Mucosa of descending colon (tissue), 3 donors: Measurements from ENCODE around the gene ATP8A2. TPM values are rescaled to one million over a fixed set of nuclear protein-coding genes. Genes with fewer than 3 reads are reported as not detected.
A peak's percentile ranks its signal among the peaks of the same experiment; 100 is the strongest.

Source experiments
- ATAC-seq: fragments of 200-7000 bp; cut with Tn5 transposase; one replicate; pipeline ENCODE4 v1.9.1; 2020; ENCODE audit warnings: mild to moderate bottlenecking, moderate library complexity
- DNase-seq, 3 donors: peaks; one replicate each; pipeline ENCODE4 v3.0.0-alpha.2; 2020
- H3K36me3 ChIP-seq: fragments of 200-600 bp; one replicate; pipeline ENCODE4 v1.8.0; 2021; ENCODE audit warnings: low read depth, mild to moderate bottlenecking
- H3K4me1 ChIP-seq: fragments of 200-600 bp; one replicate; pipeline ENCODE4 v1.8.0; 2021; ENCODE audit warnings: low read depth, mild to moderate bottlenecking
- H3K4me3 ChIP-seq: fragments of 200-600 bp; one replicate; pipeline ENCODE4 v1.8.0; 2021; ENCODE audit warnings: mild to moderate bottlenecking
- H3K9me3 ChIP-seq: fragments of 200-600 bp; one replicate; pipeline ENCODE4 v1.8.0; 2021; ENCODE audit warnings: mild to moderate bottlenecking
- CTCF ChIP-seq: fragments of 200-600 bp; IDR thresholded peaks from one replicate; pipeline ENCODE4 v1.8.0; 2022; ENCODE audit warnings: antibody characterized with exemption, mild to moderate bottlenecking
- intact Hi-C, 2 donors: fragments of 100-400 bp; cut with DNase I in 1 of 2; cut with micrococcal nuclease in 1 of 2; formaldehyde crosslinking; loops; one replicate each; pipeline versions ENCODE4 v1.11.0 to v1.11.1; 2022; cut with DNase I, micrococcal nuclease
- total RNA-seq, 3 donors: library from RNA; stranded (reverse); fragmentation: NEBNext Ultra II Directional in 2 of 3; extraction: Animal tissue kit (Norgen Biotek cat#: 25700) in 2 of 3; gene quantifications; one replicate each; pipeline versions ENCODE4 v1.2.1 to v1.2.4, GENCODE V29; 2021 to 2023
- donor health status: DM: no; HTN: no; CAD: no; lungs with moderate emphysema.
- donor health status: DM: no; HTN: no; CAD: no.
- donor health status: DM: no; HTN: yes; CAD: no.

The ATP8A2 gene
- total RNA-seq, 3 donors from 2014 or later, result 0.22 to 3.6 (median 0.41) TPM

GRCh38 chr13:25874064-25874737 lies 502.4 kb downstream of the ATP8A2 start:
- intact Hi-C loops, result no loop called here
- no peaks in the 10 kb centered on the region for H3K36me3 ChIP-seq
- no peaks in the 10 kb centered on the region for H3K9me3 ChIP-seq
- H3K4me1 ChIP-seq, result no peaks in the 10 kb centered on the region
- peak; percentile 25 for ATAC-seq
- no peak for TF ChIP-seq CTCF
- DNase-seq, result no peak
- no peak overlapping the region for H3K4me3 ChIP-seq

GRCh38 chr13:25874907-25875306 lies 503.1 kb downstream of the ATP8A2 start:
- no peaks in the 10 kb centered on the region for H3K4me1 ChIP-seq
- ATAC-seq (peak; percentile 46), DNase-seq (peak in 1 of 3 donors; percentile 31)
- no peak for TF ChIP-seq CTCF
- H3K9me3 ChIP-seq, result no peaks in the 10 kb centered on the region
- no peaks in the 10 kb centered on the region for H3K36me3 ChIP-seq
- intact Hi-C loops, result no loop called here
- H3K4me3 ChIP-seq, result no peak overlapping the region

GRCh38 chr13:25876247-25876646 lies 504.5 kb downstream of the ATP8A2 start:
- TF ChIP-seq CTCF, result no peak
- intact Hi-C loops, result no loop called here
- Histone ChIP-seq H3K4me1 (no peaks in the 10 kb centered on the region), H3K9me3 (no peaks in the 10 kb centered on the region), H3K4me3 (no peak overlapping the region), H3K36me3 (no peaks in the 10 kb centered on the region)
- DNase-seq (no peak), ATAC-seq (no peak)

- H3K4me1 ChIP-seq, result no peaks in the 10 kb centered on the region
- no peak for ATAC-seq
These were observed 507.7 kb downstream of the ATP8A2 start for GRCh38 chr13:25879466-25879865.

GRCh38 chr13:25881136-25881926 lies 509.6 kb downstream of the ATP8A2 start:
- ATAC-seq, result no peak
- no peaks in the 10 kb centered on the region for H3K9me3 ChIP-seq
- no peak for TF ChIP-seq CTCF
- DNase-seq, result no peak
- no peak overlapping the region for H3K4me3 ChIP-seq
- intact Hi-C loops, result no loop called here
- H3K36me3 ChIP-seq, result no peaks in the 10 kb centered on the region
- H3K4me1 ChIP-seq, result no peaks in the 10 kb centered on the region

More at GRCh38 chr13:25879466-25879865, 507.7 kb downstream of the ATP8A2 start:
- no peaks in the 10 kb centered on the region for H3K9me3 ChIP-seq
- no peak overlapping the region for H3K4me3 ChIP-seq
- no peak for DNase-seq
- no peak for TF ChIP-seq CTCF
- intact Hi-C loops, result no loop called here
- no peaks in the 10 kb centered on the region for H3K36me3 ChIP-seq
